ENCODE measurements around the gene MFSD2A.
"Not testable (repeated sequence)": the region's sequence is repeated elsewhere in the genome, so short reads cannot be mapped to it uniquely, and the experiment has no call there.

Gene MFSD2A

DNA sequence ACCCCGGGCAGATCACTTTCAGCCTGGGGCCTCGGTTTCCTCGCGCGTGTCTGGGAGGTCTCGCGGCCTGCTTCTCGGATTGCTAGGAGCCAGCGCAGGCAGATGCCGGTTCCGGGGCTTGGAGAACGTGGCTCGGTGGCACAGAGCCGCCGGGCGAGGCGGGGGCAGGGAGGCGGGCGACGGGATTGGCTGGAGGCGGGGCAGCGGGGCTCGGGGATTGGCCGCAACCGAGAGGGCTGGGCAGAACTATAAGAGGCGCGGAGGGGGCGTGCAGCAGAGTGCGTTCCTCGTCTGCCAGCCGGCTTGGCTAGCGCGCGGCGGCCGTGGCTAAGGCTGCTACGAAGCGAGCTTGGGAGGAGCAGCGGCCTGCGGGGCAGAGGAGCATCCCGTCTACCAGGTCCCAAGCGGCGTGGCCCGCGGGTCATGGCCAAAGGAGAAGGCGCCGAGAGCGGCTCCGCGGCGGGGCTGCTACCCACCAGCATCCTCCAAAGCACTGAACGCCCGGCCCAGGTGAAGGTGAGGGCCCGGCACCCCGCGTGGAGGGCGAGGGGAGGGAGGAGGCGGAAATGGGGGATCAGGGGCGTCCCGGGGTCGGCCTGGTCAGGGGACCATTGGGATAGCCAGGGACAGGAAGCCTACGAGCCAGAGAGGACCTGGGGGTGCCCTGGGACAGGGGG lies at the start of gene MFSD2A:
Gene MFSD2A (plus strand): TSS at position 276 of the 677 bp plus-strand sequence. CDS start 148 bp downstream, at position 424.
- DNase-seq (ENCODE audit: low spot score) = peak; percentile 84

DNA sequence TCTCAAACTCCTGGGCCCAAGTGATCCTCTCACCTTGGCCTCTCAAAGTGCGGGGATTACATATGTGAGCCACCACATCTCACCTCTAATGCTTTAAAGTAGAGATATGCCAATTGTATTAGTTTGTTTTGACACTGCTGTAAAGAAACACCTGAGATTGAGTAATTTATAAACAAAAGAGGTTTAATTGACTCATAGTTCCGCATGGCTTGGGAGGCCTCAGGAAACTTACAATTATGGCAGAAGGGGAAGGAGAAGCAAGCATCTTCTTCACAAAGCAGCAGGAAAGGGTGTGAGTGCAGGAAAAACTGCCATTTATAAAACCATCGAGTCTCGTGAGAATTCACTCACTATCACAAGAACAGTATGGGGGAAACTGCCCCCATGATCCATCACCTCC lies 49.8 kb upstream of the MFSD2A start:
- DNase-seq (ENCODE audit: low spot score) = no peak

DNA sequence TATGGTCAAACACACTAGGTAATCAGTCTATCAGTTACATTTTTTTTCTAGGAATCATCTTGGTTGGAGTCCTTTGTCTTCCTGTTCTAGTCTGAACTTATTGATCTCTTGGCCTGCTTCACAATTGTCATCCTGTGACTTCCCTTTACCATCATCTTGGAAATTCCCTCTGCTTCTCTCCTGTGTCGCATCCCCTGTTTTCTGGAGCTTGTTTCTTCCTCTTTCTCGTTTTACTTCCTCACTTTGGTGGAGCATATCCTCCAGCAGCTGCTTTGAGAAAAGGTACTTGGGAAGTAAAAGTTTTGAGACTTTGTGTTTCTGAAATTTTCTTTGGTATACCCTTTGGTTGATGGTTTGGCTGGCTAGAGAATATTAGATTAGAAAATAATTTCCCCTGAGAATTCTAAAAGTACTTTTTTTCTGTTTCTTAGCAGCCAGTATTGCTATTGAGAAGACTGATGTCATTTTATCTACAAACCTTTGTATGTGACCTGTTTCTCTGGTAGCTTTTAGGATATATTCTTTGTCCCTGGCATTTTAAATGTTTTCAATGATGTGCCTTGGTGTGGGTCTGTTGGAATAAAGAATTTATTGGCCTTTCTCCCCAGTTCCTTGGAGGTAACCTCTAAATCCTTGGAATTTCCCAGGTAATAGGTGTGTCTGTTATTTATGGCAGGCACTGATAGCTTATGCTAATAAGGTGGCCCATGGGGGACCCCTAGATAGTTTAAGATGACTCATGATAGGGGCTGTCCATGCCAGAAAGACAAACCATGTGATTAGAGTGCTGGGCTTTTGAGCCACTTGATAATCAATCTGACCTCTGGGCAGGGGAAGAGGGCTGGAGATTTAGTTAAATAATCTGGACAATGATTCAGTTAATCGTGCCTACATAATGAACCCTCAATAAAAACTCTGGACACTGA lies 47.2 kb upstream of the MFSD2A start:
- no peak for DNase-seq (ENCODE audit: low spot score)

DNA sequence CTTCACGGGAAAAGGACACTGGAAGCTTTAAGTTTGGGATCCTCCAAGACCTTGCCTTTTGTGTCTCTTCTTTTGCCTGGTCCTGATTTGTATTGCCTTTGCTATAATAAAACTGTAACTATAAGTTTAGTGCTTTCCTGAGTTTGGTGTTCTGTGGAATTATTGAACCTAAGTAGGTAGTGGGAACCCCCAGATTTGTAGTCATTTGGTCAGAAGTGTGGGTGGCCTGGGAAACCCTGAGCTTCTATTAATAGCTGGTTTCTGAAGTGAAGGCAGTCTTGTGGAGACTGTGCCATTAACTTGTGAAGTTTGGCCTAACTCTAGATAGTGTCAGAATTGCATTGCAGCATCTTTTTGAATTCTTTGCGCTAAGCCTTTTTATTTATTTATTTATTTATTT lies 46.4 kb upstream of the MFSD2A start:
- no peak for DNase-seq (ENCODE audit: low spot score)

DNA sequence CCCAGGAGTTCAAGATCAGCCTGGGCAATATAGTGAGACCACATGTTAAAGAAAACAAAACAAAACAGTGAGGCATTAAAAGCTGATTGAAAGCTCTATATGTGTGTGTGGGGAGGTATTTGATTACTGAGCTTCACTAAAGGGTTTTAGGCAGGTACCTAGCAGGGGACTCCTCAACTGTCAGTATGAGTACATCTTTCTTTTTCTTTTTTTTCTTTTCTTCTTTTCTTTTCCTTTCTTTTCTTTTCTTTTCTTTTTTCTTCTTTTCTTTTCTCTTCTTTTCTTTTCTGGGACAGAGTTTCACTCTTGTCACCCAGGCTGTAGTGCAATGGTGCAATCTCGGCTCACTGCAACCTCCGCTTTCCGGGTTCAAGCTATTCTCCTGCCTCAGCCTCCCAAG lies 44.7 kb upstream of the MFSD2A start:
- DNase-seq (ENCODE audit: low spot score) = no peak

GRCh38 chr1:39913136-39913535 lies 41.8 kb upstream of the MFSD2A start:
- not testable (repeated sequence) for DNase-seq (ENCODE audit: low spot score)

- no peak for DNase-seq (ENCODE audit: low spot score)
Observed at GRCh38 chr1:39915499-39916129, 39.3 kb upstream of the MFSD2A start.

DNA sequence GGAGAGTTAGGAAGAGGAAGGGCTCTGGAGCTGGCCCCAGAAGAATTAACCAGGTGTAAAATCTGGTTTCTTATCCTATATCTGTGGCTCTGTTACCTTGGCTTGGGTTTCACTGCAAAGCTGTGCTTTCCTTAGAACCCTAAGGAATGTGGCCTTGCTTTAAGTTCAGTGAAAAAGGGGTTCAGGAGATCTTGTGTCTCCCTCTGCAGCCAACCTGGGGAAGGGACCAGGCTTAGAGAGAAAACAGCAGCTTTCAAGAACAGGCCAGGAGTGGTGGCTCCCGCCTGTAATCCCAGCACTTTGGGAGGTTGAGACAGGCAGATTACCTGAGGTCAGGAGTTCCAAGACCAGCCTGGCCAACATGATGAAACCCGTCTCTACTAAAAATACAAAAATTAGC lies 37.1 kb upstream of the MFSD2A start:
- peak; percentile 49 for DNase-seq (ENCODE audit: low spot score)

DNA sequence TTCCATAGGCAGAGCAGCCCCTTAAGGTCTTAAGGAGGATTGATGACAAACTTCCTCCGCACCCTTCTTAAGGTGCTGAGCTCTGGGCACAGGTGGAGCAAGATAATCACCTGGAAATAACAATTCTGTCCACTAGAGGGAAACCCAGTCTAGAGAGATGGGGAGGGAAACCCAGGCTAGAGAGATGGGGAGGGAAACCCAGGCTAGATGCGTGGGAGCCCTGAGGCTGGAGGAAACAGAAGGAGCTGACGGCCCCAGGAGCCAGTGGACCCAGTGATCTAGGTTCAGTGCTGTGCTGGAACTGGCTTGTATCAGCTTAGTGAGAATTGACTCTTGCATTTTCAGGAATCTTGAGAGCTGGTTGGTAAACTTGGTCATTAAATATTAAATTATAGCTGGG lies 35.4 kb upstream of the MFSD2A start:
- peak; percentile 77 for DNase-seq (ENCODE audit: low spot score)

GRCh38 chr1:39922251-39922688 lies 32.7 kb upstream of the MFSD2A start:
- DNase-seq (ENCODE audit: low spot score) = no peak

- no peak for DNase-seq (ENCODE audit: low spot score)
Observed at GRCh38 chr1:39925721-39926342, 29.1 kb upstream of the MFSD2A start.

DNA sequence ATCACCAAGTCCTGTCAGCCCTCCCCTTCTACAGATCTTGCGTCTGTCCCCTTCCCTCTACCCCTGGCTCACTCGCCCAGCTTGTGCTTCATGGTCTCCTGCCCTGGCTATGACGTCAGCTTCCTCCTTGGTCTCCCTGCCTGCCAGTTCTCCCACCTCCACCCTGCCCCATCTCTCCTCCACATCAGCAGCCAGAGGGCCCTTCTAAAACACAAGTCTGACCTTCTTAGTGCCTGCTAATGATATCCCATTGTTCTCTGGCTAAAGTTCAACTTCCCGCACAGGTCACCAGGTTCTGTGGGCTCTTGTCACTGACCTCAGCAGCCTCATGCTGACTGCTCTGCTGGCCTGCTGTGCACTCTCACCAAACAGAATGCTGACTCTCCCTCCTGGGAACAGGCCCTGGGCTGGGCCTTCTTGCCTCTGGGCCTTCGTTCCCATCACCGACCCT lies 28.6 kb upstream of the MFSD2A start:
- DNase-seq (ENCODE audit: low spot score) = no peak

DNA sequence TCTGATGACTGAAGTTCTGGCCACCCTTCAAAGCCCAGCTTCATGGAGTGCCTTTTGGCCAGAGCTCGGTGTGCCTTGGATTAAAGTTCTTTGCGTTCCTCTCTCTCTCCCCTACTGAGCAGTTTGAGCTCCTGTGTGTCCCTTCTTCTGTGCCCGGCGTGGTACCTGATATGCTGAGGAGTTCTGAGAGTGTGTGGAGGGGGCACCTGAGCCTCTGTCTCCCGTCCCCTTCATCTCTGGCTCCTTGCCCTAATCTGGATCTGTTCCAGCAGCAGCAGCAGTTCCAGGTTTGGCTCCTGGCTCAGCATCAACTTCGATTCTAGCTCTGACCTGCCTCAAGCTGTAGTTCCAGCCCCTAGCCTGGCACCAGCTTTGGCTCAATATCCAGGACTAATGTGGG lies 28.1 kb upstream of the MFSD2A start:
- no peak for DNase-seq (ENCODE audit: low spot score)

DNA sequence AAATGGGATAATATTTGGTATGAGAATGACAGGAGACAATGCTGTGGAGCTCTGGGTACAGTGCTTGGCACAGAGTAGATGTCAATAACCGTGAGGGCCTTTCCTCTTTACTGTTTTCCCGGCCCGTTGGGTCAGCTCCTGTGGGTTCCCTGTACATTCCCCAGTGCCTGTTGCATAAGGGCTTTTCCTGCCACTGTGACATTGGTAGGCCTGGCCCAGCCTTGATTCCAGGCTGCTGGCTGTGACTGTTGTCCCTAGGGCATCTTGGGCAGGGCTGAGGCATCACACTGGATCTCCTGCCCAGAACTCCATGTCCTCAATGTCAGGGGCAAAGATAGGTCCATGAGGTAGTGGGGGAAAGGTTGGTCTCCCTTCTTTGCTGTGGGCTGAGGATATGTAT lies 27.4 kb upstream of the MFSD2A start:
- no peak for DNase-seq (ENCODE audit: low spot score)

GRCh38 chr1:39928809-39929587 lies 25.9 kb upstream of the MFSD2A start:
- DNase-seq (ENCODE audit: low spot score) = no peak

GRCh38 chr1:39933956-39934941 lies 20.7 kb upstream of the MFSD2A start:
- no peak for DNase-seq (ENCODE audit: low spot score)

- DNase-seq (ENCODE audit: low spot score) = no peak
Observed at GRCh38 chr1:39936724-39937491, 18.0 kb upstream of the MFSD2A start.

- no peak for DNase-seq (ENCODE audit: low spot score)
Observed at GRCh38 chr1:39938856-39939255, 16.1 kb upstream of the MFSD2A start.

GRCh38 chr1:39940253-39940652 lies 14.7 kb upstream of the MFSD2A start:
- DNase-seq (ENCODE audit: low spot score) = no peak

All from cerebellar cortex (tissue), 1 donor.